HG03521 (cell line): Measurements from ENCODE around the gene DMD.
"Not testable (repeated sequence)": the region's sequence is repeated elsewhere in the genome, so short reads cannot be mapped to it uniquely, and the experiment has no call there.

Experiments used
- ATAC-seq: cut with Tn5 transposase; IDR thresholded peaks from one replicate; pipeline ENCODE4 v1.9.1; 2021; ENCODE audit warnings: mild to moderate bottlenecking, moderate library complexity; ENCODE audit not compliant: unreplicated experiment

The DMD gene

DNA sequence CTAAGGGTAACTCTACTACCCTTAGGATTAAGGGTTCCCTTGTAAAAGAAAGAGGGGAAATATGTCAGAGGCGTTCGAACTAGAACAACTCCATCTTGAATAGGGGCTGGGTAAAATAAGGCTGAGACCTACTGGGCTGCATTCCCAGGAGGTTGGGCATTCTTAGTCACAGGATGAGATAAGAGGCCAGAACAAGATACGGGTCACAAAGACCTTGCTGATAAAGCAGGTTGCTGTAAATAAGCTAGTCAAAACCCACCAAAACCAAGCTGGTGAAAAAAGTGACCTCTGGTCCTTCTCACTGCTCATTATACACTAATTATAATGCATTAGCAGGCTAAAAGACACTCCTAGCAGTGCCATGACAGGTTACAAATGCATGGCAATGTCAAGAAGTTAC, 922.0 kb downstream of the DMD start:
- no peak for ATAC-seq

- ATAC-seq: no peak
Measured at GRCh38 chrX:32281853-32282252, 929.5 kb downstream of the DMD start.

DNA sequence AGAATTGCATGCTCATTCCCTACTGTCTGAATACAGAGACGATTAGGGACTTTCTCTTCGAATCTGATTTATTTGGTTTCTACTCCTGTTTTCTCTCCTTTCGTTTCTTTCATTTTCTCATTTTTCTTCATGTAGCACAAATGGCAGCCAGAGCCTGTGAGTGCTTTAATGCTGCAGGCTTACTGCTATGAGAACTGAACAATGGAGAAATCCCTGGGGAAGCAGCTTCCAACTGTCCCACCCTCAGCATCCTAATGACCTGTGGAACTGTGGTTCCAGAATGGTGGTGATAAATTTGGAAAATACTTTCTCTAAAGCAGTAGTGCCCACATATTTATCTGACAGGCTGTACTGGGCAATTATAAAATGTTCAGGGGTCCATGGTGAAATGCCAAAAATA, 930.4 kb downstream of the DMD start:
- no peak for ATAC-seq

DNA sequence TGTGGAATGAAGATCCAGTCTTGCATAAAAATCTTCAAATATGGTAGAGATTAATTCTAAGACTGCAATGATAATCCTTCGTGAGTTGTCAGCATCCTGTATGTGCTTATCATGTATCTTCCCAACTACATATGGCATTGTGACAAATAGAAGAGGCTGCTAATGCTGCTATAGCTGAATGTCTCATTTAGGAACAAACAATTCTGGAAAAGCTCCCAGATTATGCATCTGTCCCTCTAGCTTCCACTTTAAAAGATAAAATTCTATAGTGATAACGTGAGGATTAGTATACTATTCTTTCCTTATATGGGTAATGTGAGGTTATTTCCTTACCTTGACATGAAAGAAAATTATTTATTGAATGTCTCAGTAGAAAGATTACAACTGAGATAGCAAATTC, 930.9 kb downstream of the DMD start:
- ATAC-seq: no peak

GRCh38 chrX:32276153-32276552, 935.2 kb downstream of the DMD start:
- no peak for ATAC-seq

- no peak for ATAC-seq
Measured at GRCh38 chrX:32269866-32270265, 941.5 kb downstream of the DMD start.

GRCh38 chrX:32268207-32268606, 943.1 kb downstream of the DMD start:
- ATAC-seq: no peak

DNA sequence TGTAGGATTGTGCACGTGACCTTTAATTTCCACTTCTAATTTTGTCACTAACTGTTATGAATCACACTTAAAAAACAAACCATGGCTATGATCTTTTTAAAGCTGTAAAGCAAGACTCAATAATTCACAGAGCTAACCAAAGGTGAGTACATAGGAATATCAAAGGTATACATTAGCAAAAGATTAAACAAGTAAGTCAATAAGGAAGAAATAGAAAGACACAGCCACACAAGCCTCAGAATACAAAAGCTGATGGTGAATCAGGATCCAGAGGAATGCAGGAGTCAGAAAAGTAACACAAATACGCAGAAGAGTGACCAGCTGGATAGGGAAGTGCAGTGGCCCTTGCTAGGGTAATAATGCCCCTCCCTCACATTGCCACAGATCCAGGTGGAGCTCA, 943.6 kb downstream of the DMD start:
- no peak for ATAC-seq

DNA sequence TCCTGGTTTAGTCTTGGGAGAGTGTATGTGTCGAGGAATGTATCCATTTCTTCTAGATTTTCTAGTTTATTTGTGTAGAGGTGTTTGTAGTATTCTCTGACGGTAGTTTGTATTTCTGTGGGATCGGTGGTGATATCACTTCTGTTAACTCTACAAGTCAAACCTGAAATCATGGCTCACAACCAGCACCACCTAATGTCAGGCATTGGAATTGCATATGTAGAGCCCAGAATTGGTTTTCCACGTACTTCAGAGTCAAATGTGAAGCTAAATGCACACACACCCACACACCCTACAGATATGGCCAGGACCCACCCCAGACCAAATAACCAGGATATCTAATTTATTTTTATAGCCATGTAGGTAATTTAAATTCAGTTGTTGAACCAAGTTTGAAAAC, 964.7 kb downstream of the DMD start:
- not testable (repeated sequence) for ATAC-seq

DNA sequence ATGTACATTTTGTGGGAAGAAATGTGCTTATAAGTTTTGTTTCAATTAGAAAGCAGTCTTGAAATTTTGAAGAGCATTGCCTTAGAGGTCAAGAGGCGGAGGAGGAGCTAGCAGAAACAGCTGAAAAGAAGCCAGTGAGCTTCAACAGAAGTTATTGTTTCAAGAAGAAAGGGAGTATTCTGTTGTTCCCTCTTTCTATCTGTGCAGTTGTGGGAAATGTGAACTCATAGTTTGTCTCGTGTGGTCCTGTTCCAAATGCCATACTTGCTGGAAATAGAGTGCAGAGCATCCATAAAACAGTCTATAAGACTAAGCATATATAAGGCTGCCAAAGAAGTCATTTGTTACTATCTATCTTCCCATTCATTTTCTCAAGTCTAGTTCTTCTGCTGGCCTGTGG, 1015.7 kb downstream of the DMD start:
- ATAC-seq: no peak

DNA sequence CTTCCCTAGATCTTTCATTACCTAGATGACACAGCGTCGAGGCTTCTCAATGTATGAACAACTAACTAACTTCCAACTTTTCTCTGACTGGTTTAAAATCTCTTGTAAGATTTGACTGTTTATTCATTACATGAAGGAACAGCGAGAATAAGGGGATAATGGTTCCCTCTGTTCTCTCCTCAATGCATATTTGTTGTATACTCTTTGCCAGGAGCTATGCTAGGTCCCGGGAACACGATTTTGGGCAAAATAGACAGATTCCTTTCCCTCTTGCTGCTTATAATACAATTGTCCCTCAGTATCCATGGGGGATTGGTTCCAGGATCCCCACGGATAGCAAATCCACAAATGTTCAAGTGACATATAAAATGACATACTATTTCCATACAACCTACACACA, 1020.0 kb downstream of the DMD start:
- ATAC-seq: no peak

DNA sequence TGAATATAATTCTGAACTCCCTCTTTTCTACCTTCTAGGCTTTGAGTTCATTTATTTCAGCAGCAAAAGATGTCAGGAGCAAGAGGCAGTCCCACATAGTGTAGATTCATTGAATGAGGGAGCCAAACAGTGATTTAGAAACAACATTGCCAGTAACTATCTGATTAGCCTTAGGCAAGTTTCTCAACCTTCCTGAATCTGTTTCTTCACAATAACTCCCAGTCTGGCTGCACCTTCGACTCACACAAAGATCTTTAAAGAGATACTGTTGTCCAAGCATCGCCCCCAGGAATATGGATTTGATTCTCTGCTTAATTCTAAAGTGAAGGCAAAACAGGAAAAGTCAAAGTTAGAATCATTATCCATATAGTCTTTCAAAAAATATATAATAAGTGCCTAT, 1026.2 kb downstream of the DMD start:
- no peak for ATAC-seq

- no peak for ATAC-seq
Measured at GRCh38 chrX:32183066-32183465, 1028.3 kb downstream of the DMD start.

DNA sequence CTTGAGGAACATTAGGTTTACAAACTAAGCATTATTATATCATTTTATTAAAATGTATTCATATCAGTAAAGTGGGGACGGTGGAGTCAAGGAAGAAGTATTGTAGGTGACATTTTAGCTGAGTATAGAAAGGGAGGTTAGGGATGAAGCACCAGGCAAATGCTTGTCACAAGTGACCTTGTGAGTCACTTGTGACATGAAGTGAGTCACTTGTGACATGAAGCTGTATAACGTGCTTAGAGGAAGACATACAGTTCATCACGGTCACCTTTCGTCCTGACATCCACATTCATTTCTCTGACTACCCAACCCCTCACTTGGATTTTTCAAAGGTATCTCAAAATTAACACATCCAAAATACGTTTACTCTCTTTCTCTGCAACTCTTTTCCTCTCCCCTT, 1034.8 kb downstream of the DMD start:
- no peak for ATAC-seq

- ATAC-seq: no peak
Measured at GRCh38 chrX:32170481-32170880, 1040.9 kb downstream of the DMD start.

DNA sequence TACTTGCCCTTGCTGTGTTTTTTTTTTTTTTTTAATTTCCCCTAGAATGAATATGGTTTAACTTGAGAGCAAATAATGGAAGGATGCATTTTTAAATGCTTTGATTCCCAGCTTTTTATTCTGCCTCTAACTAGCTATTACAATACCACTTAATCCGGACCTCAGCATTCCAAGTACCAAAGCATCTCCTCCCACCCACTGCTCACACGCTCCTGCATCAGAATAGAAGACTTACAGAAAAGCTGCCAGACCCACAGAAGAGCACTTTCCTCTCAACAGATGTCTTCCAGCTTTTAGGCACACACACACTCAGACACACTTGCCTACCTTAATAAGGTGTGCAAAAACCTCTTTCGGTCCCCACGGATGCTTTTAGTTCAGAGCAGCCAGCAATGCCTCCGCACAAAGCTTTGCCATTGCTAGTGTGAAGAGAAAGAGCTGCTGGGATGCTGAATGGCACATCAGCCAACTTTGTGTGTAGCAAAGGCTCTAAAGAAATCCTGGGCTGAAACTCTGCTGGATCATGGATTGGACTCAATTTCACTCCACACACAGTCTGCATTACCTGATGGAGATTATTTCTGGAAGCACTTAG, 1056.2 kb downstream of the DMD start:
- no peak for ATAC-seq

- ATAC-seq: no peak
Measured at GRCh38 chrX:32153585-32153984, 1057.8 kb downstream of the DMD start.

DNA sequence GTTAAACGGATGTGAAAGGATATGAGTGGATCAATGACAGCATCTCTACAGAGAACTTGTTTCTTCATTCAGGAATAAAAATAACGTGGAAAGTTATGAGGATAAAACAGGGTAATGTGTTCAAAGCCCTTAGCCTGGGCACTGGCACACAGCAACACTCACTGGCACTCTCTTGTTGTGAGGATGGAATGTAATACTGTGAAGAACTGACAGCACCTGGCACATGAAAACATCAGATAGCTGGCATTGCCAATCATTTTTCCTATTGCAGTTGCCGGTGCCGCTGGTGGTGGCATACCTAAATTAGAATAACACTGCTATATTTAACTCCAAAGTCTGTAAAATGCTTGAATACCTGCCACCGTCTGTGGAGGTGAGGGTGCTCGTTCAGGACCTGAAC, 1061.2 kb downstream of the DMD start:
- no peak for ATAC-seq

DNA sequence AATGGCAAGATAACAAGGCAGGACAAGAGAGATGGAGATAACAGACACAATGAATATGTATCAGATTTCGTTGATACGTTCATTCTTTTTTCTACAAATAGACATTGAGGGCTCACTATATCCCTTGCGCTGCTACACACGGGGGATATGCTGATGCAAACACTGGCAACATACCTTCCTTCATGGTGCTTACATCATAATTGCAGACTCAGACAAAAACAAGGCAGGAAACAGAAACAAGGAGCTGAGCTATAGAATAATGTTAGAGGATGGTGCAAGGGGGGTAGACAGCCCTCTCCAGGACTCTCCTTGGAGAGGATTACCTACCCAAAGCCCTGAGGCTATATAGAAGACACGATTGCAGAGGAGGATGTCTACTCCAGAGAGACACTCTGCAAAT, 1069.5 kb downstream of the DMD start:
- ATAC-seq: no peak

DNA sequence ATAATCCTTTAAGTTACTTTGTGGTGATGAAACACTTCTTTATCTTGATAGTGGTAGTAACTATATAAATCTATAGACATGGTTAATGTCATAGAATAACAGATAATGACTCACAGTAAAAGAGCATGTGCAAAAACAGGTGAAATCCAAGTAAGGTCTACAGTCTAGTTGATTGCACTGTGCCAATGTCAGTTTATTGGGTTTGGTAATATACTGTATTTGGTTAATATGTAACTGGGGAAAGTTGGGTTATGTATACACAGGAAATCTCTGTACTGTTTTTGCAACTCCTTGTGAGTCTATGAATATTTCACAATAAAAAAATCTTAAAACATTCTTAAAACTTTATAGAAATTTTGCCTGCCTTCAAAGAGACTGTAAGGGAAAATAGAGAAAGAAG, 1071.9 kb downstream of the DMD start:
- ATAC-seq: no peak

- no peak for ATAC-seq
Measured at GRCh38 chrX:32137525-32137924, 1073.8 kb downstream of the DMD start.

DNA sequence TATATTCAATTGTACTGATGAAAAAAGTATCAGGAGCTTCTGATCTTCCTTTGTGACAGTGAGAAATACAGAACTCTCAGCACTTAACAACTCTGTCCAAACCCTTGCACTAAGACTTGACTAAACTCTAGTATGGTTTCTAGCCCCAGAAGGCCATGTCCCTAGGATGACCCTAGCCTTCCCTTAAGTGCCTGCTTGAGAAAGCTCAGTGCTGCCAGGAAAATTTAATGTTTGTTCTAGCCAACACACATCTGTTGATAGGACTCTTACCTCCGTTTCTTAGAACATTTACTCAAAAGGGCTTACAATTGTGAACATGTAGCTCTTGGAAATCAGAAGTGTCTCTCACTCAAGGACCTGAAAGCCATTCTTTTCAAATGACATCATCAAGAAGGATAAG, 1084.4 kb downstream of the DMD start:
- no peak for ATAC-seq

DNA sequence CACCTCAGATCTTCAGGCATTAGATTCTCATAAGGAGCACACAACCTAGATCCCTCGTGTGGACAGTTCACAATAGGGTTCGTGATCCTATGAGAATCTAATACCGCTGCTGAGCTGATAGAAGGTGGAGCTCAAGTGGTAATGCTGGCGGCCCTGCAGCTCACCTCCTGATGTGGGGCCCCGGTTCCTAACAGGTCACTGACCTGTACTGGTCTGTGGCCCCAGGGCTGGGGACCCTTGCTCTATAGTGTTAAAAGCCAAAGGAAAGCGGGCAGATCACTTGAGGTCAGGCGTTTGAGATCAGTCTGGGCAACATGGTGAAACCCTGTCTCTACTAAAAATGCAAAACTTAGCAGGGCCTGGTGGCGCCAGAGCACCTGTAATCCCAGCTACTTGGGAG, 1092.5 kb downstream of the DMD start:
- ATAC-seq: no peak

DNA sequence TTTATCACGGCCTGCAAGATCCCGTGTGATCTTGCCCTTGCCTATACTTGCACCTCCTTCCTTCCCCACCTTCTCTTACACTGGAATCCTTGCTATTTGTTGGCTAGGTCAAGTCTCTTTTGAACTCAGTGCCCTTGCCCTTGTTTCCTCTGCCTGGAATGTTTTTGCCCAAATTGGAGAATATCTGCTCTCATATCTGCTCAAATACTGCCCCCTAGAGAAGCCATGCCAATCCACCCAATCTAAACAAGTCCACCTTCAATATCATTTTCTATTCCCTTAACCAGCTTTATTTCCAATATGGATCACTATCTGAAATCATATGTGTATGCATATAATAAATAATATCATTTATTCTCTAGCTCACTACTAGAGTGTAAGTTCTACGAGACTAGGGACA, 1095.3 kb downstream of the DMD start:
- ATAC-seq: no peak
